Endometrial microvascular endothelial cells (primary cell): Measurements from ENCODE around the gene MAPK1. TPM values are rescaled to one million over a fixed set of nuclear protein-coding genes. Genes with fewer than 3 reads are reported as not detected.
"Not testable (repeated sequence)": the region's sequence is repeated elsewhere in the genome, so short reads cannot be mapped to it uniquely, and the experiment has no call there.

Experiments
- in situ Hi-C: cut with HindIII; loops from 2 replicates; pipeline ENCODE4 v1.10.0; 2017; ENCODE audit warnings: low sequenced_read_pairs, low pct_unique_long_range_greater_than_20kb; ENCODE audit errors: inconsistent ontology term
- total RNA-seq: library from RNA; depleted of rRNA; stranded (reverse); fragments of >200 nt; gene quantifications from one replicate; pipeline ENCODE4 v1.2.3, GENCODE V29; 2015; ENCODE audit errors: inconsistent ontology term

The MAPK1 gene
- total RNA-seq, 1 donor from 2014 or later = 68.0 TPM

- in situ Hi-C loops = loop anchor here (25.0 kb wide), 1 partner anchor 135 kb away; no protein-coding TSS in a partner anchor
Measured at GRCh38 chr22:21802673-21803072, 64.8 kb downstream of the MAPK1 start.

- in situ Hi-C loops = loop anchor here (25.0 kb wide), 1 partner anchor 135 kb away; no protein-coding TSS in a partner anchor
Measured at GRCh38 chr22:21802056-21802455, 65.4 kb downstream of the MAPK1 start.

GRCh38 chr22:21801304-21801644, 66.2 kb downstream of the MAPK1 start:
- in situ Hi-C loops = loop anchor here (25.0 kb wide), 1 partner anchor 136 kb away; no protein-coding TSS in a partner anchor

- in situ Hi-C loops = loop anchor here (25.0 kb wide), 1 partner anchor 137 kb away; no protein-coding TSS in a partner anchor
Measured at GRCh38 chr22:21800552-21801303, 66.7 kb downstream of the MAPK1 start.

- in situ Hi-C loops = no loop called here
Measured at GRCh38 chr22:21797444-21798221, 69.8 kb downstream of the MAPK1 start.

GRCh38 chr22:21796863-21797262, 70.6 kb downstream of the MAPK1 start:
- in situ Hi-C loops = no loop called here

GRCh38 chr22:21796231-21796630, 71.2 kb downstream of the MAPK1 start:
- in situ Hi-C loops = no loop called here

GRCh38 chr22:21793716-21794115, 73.7 kb downstream of the MAPK1 start:
- in situ Hi-C loops = not testable (repeated sequence)

GRCh38 chr22:21791635-21792625, 75.5 kb downstream of the MAPK1 start:
- in situ Hi-C loops = no loop called here

- in situ Hi-C loops = not testable (repeated sequence)
Measured at GRCh38 chr22:21790849-21791610, 76.4 kb downstream of the MAPK1 start.

GRCh38 chr22:21790359-21790758, 77.1 kb downstream of the MAPK1 start:
- in situ Hi-C loops = no loop called here

- in situ Hi-C loops = not testable (repeated sequence)
Measured at GRCh38 chr22:21787565-21787964, 79.9 kb downstream of the MAPK1 start.

- in situ Hi-C loops = no loop called here
Measured at GRCh38 chr22:21780259-21780658, 87.2 kb downstream of the MAPK1 start.

- in situ Hi-C loops = no loop called here
Measured at GRCh38 chr22:21779444-21779843, 88.0 kb downstream of the MAPK1 start.

GRCh38 chr22:21778705-21779363, 88.6 kb downstream of the MAPK1 start:
- in situ Hi-C loops = no loop called here

GRCh38 chr22:21771631-21771976, 95.8 kb downstream of the MAPK1 start:
- in situ Hi-C loops = no loop called here

- in situ Hi-C loops = no loop called here
Measured at GRCh38 chr22:21768435-21768834, 99.0 kb downstream of the MAPK1 start.
